T-helper 1 cell treated with Interleukin-12 subunit alpha and Interleukin-12 subunit beta and Interleukin-4 antibody, amounts not matched to agents 30 μg/mL and 1 μg/mL, for 36 hours (primary cell): ENCODE results near the gene SUN1.
A peak's percentile ranks its signal among the peaks of the same experiment; 100 is the strongest.
"Not testable (repeated sequence)": the region's sequence is repeated elsewhere in the genome, so short reads cannot be mapped to it uniquely, and the experiment has no call there.

Experiments
- H3K27ac Mint-ChIP-seq: one replicate; pipeline ENCODE4 v1.8.0; 2021; ENCODE audit warnings: mild to moderate bottlenecking, mixed read lengths
- H3K27me3 Mint-ChIP-seq: one replicate; pipeline ENCODE4 v1.8.0; 2021; ENCODE audit warnings: low read depth, mixed read lengths
- H3K36me3 Mint-ChIP-seq: one replicate; pipeline ENCODE4 v1.8.0; 2021; ENCODE audit warnings: low read depth, mixed read lengths
- H3K4me1 Mint-ChIP-seq: one replicate; pipeline ENCODE4 v1.8.0; 2021; ENCODE audit warnings: low read depth, mixed read lengths
- H3K4me3 Mint-ChIP-seq: one replicate; pipeline ENCODE4 v1.8.0; 2021; ENCODE audit warnings: mild to moderate bottlenecking, moderate library complexity, mixed read lengths
- H3K9me3 Mint-ChIP-seq: one replicate; pipeline ENCODE4 v1.8.0; 2021; ENCODE audit warnings: mixed read lengths

Gene SUN1

GRCh38 chr7:867406-868188 is 35.3 kb downstream of the SUN1 start:
- Mint-ChIP-seq H3K36me3 (peaks cover 15% of the 10 kb centered on the region), H3K4me3 (no peak overlapping the region)

DNA sequence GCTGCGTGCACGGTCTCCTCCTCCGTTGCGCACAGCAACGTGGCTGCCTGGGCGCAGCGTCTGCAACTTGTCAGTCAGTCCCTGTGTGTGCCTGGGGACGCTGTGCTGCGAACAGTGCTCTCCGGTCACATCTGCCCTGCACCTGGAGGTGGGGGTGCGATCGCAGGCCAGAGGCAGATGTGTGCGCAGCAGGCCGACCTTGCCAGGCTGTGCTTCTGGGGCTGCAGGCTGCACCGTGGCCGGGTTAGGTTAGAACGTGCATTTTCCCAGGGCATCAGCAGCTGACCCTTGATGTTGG is 35.9 kb downstream of the SUN1 start:
- peaks cover 2% of the 10 kb centered on the region for H3K4me1 Mint-ChIP-seq
- H3K27ac Mint-ChIP-seq, result no peak overlapping the region
- no peaks in the 10 kb centered on the region for H3K9me3 Mint-ChIP-seq
- no peak overlapping the region for H3K4me3 Mint-ChIP-seq
- H3K27me3 Mint-ChIP-seq, result no peaks in the 10 kb centered on the region
- peaks cover 15% of the 10 kb centered on the region for H3K36me3 Mint-ChIP-seq

More at GRCh38 chr7:867406-868188, 35.3 kb downstream of the SUN1 start:
- Mint-ChIP-seq H3K9me3 (no peaks in the 10 kb centered on the region), H3K27ac (peak overlapping the region; percentile 65), H3K4me1 (no peaks in the 10 kb centered on the region), H3K27me3 (no peaks in the 10 kb centered on the region)

GRCh38 chr7:869348-869747 is 37.1 kb downstream of the SUN1 start:
- H3K27ac Mint-ChIP-seq, result no peak overlapping the region
- H3K4me3 Mint-ChIP-seq, result no peak overlapping the region
- no peaks in the 10 kb centered on the region for H3K27me3 Mint-ChIP-seq
- peaks cover 15% of the 10 kb centered on the region for H3K36me3 Mint-ChIP-seq
- peaks cover 11% of the 10 kb centered on the region for H3K4me1 Mint-ChIP-seq
- H3K9me3 Mint-ChIP-seq, result no peaks in the 10 kb centered on the region

- Mint-ChIP-seq H3K27ac (no peak overlapping the region), H3K27me3 (no peaks in the 10 kb centered on the region), H3K36me3 (peaks cover 13% of the 10 kb centered on the region), H3K4me3 (no peak overlapping the region), H3K4me1 (peaks cover 13% of the 10 kb centered on the region), H3K9me3 (no peaks in the 10 kb centered on the region)
These were observed 39.7 kb downstream of the SUN1 start for GRCh38 chr7:871900-872537.

DNA sequence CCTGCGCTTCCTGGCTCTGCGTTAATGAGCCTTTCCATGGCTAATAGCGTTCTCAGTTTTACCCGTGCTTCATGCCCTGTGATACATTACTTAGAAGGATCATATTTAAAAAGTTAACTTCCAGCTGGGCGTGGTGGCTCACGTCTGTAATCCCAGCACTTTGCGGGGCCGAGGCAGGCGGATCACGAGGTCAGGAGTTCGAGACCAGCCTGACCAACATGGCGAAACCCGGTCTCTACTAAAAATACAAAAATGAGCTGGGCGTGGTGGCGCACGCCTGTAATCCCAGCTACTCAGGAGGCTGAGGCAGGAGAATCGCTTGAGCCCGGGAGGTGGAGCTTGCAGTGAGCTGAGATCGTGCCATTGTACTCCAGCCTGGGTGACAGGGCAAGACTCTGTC is 40.4 kb downstream of the SUN1 start:
- not testable (repeated sequence) for H3K9me3 Mint-ChIP-seq, H3K27ac Mint-ChIP-seq

GRCh38 chr7:873367-874002 is 41.2 kb downstream of the SUN1 start:
- Mint-ChIP-seq H3K4me1 (peaks cover 16% of the 10 kb centered on the region), H3K9me3 (no peaks in the 10 kb centered on the region), H3K27me3 (no peaks in the 10 kb centered on the region), H3K36me3 (peaks cover 10% of the 10 kb centered on the region), H3K4me3 (no peak overlapping the region), H3K27ac (peak overlapping the region; percentile 45)

More for the DNA sequence above, 40.4 kb downstream of the SUN1 start:
- peaks cover 10% of the 10 kb centered on the region for H3K36me3 Mint-ChIP-seq
- not testable (repeated sequence) for H3K4me3 Mint-ChIP-seq, H3K27me3 Mint-ChIP-seq
- H3K4me1 Mint-ChIP-seq, result peaks cover 13% of the 10 kb centered on the region

DNA sequence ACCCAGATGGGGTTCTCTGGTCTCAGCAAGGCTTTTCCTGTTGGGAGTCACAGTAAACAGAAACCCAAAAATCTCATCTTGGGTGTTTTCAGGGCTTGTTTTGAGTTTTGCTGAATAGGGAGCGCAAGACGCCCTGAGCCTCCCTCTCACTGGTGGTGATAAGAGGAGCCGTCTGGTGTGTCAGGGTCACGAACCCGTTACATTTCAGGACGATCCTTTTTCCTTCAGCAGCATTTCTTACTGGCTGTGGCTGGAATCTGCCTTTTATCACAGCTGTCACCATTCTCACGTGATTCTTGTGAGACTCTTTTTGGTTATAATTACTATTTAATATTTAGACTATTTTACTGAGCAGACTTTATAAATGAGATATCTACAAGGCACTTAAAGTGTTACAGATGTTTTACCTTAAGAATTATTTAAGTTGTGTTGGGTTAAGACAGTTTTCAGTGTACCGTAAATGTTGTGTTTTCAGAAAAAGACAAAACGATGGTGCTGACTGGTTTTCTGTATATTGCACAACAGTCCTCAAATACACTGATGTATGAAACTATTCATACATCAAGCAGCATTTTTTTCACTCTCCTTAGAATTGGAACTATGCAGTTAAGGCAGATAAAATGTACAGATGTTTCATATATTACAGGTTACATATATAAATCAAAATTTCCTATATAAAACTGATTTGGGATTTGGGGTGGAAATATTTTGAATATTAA is 41.9 kb downstream of the SUN1 start:
- H3K36me3 Mint-ChIP-seq, result peaks cover 10% of the 10 kb centered on the region
- H3K4me1 Mint-ChIP-seq, result peaks cover 18% of the 10 kb centered on the region
- peak overlapping the region; percentile 45 for H3K27ac Mint-ChIP-seq
- no peak overlapping the region for H3K4me3 Mint-ChIP-seq
- no peaks in the 10 kb centered on the region for H3K27me3 Mint-ChIP-seq
- no peaks in the 10 kb centered on the region for H3K9me3 Mint-ChIP-seq

DNA sequence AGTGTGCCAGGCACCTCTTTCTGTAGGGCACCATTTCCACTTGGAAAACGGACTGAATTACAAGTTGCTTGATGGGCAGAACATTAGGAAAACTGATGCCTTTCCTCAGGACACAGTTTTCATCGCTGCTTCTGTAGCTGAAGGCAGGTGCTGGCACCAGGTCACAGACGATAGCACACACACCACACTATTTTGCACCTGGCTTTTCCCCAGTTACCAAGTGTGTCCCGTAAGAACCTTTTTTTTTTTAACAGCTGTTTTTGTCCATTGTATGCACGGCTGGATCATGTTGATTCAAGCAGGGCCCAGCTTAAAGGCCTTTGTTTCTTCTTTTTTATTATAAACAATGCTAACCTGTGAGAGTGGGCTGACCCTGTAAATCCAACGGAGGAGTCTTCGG is 42.8 kb downstream of the SUN1 start:
- peaks cover 20% of the 10 kb centered on the region for H3K4me1 Mint-ChIP-seq
- H3K27ac Mint-ChIP-seq, result no peak overlapping the region
- H3K4me3 Mint-ChIP-seq, result no peak overlapping the region
- no peaks in the 10 kb centered on the region for H3K9me3 Mint-ChIP-seq
- H3K27me3 Mint-ChIP-seq, result no peaks in the 10 kb centered on the region
- peaks cover 7% of the 10 kb centered on the region for H3K36me3 Mint-ChIP-seq

GRCh38 chr7:875476-876076 is 43.3 kb downstream of the SUN1 start:
- H3K9me3 Mint-ChIP-seq, result no peaks in the 10 kb centered on the region
- H3K27me3 Mint-ChIP-seq, result no peaks in the 10 kb centered on the region
- H3K27ac Mint-ChIP-seq, result no peak overlapping the region
- H3K4me1 Mint-ChIP-seq, result peaks cover 20% of the 10 kb centered on the region
- peaks cover 5% of the 10 kb centered on the region for H3K36me3 Mint-ChIP-seq
- H3K4me3 Mint-ChIP-seq, result no peak overlapping the region

DNA sequence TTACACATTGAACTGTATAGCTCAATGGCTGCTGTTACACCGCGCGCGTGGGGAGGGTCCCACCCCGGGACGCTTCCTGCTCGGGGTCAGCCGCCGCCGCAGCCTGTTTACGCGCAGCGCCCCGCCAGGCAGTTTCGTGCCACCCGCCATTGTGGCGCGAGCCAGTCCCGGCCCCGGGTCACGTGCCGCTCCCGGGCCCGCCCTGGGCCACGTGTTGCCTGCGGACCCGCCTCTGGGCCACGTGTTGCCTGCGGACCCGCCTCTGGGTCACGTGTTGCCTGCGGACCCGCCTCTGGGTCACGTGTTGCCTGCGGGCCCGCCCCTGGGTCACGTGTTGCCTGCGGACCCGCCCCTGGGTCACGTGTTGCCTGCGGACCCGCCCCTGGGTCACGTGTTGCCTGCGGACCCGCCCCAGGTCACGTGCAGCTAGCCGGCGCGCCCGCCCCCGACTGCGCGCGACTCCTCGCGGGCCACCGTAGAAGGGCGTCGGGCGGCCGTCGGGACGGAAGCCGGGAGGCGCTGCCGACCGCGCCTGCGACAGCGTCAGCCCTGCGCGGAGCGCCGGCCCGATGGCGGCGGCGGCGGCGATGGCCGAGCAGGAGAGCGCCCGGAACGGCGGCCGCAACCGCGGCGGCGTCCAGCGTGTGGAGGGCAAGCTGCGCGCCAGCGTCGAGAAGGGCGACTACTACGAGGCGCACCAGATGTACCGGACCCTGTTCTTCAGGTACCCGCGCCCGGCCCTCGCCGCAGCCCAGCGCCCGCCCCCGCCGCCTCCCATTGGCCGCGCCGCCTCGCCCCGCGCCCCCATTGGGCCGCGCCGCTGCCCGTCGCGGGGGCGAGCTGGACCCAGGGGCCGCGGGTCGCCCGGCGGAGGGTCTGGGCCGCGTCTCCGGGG is 44.0 kb downstream of the SUN1 start, which contains the start of gene GET4:
TSS of gene GET4 (plus strand) at position 478 of the 895 bp plus-strand sequence. CDS start at position 570, 92 bp downstream.
- peak within 1 kb of the TSS; percentile 91 for H3K27ac Mint-ChIP-seq
- H3K4me1 Mint-ChIP-seq, result peaks cover 20% of the 10 kb centered on the region
- H3K4me3 Mint-ChIP-seq, result peak within 1 kb of the TSS; percentile 91
- H3K36me3 Mint-ChIP-seq, result peaks cover 2% of the 10 kb centered on the region
- no peaks in the 10 kb centered on the region for H3K27me3 Mint-ChIP-seq
- H3K9me3 Mint-ChIP-seq, result no peaks in the 10 kb centered on the region

GRCh38 chr7:876972-877311 is 44.7 kb downstream of the SUN1 start:
- Mint-ChIP-seq H3K27me3 (no peaks in the 10 kb centered on the region), H3K9me3 (no peaks in the 10 kb centered on the region), H3K4me3 (peak overlapping the region; percentile 91), H3K27ac (peak overlapping the region; percentile 91), H3K36me3 (peaks cover 2% of the 10 kb centered on the region), H3K4me1 (peaks cover 20% of the 10 kb centered on the region)

GRCh38 chr7:877312-878232 is 45.3 kb downstream of the SUN1 start:
- Mint-ChIP-seq H3K27ac (peak overlapping the region; percentile 91), H3K4me1 (peaks cover 20% of the 10 kb centered on the region), H3K36me3 (peaks cover 2% of the 10 kb centered on the region), H3K27me3 (no peaks in the 10 kb centered on the region), H3K4me3 (peak overlapping the region; percentile 91), H3K9me3 (no peaks in the 10 kb centered on the region)

DNA sequence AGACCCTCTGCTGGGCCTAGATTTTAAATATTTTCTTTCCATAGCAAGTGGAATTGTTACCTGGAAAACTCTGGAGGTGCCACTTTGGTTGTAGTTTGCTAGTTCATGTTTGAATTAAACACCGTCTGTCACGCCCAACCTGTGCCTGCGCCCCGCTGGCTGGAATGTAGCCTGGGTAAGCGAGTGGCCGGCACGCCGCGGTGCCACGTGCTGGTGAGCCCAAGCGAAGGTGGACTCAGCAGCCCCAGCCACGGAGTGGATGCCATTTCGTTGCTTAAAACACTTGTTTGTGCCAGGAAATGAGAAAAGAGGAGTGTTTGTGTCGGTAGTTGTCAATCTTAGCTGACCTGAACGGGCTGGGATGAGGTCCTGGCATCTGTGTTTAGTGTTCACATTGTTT is 46.8 kb downstream of the SUN1 start:
- Mint-ChIP-seq H3K9me3 (no peaks in the 10 kb centered on the region), H3K27ac (no peak overlapping the region), H3K27me3 (no peaks in the 10 kb centered on the region), H3K36me3 (peaks cover 2% of the 10 kb centered on the region), H3K4me1 (peaks cover 10% of the 10 kb centered on the region), H3K4me3 (peak overlapping the region; percentile 42)
